Measurements from ENCODE around the gene SYT13. TPM values are rescaled to one million over a fixed set of nuclear protein-coding genes. Genes with fewer than 3 reads are reported as not detected.

The SYT13 gene
- total RNA-seq, 4 donors from 2014 or later: 0.03 to 1.6 TPM; not detected in 2

- 85 to 92% methylated on average over 8 of the region's 8 CpGs for WGBS, 2 donors
- intact Hi-C loops (cut with DNase I; ENCODE audit: low total_unique reads): no loop called here
- no peak overlapping the region for H3K4me3 ChIP-seq (ENCODE audit: low read depth, poor library complexity, severe bottlenecking)
- TF ChIP-seq CTCF (IDR thresholded peaks at IDR 0.05) (no peak), POLR2A (IDR thresholded peaks at IDR 0.05) (no peak)
- no peak for DNase-seq (ENCODE audit: low spot score in 2 of 2)
Measured at GRCh38 chr11:45245218-45246045, 40.7 kb downstream of the SYT13 start.

- WGBS, 2 donors: 76 to 91% methylated on average over 8 to 12 of the region's 12 CpGs
Measured at GRCh38 chr11:45243967-45244366, 42.2 kb downstream of the SYT13 start.

GRCh38 chr11:45239733-45240132, 46.4 kb downstream of the SYT13 start:
- DNase-seq (ENCODE audit: low spot score in 2 of 2): no peak
- intact Hi-C loops (cut with DNase I; ENCODE audit: low total_unique reads): no loop called here
- TF ChIP-seq POLR2A (IDR thresholded peaks at IDR 0.05) (no peak), CTCF (IDR thresholded peaks at IDR 0.05) (no peak)
- WGBS, 2 donors: 100% methylated on average over 1 of the region's 1 CpG
- no peak overlapping the region for H3K4me3 ChIP-seq (ENCODE audit: low read depth, poor library complexity, severe bottlenecking)

More at GRCh38 chr11:45243967-45244366, 42.2 kb downstream of the SYT13 start:
- intact Hi-C loops (cut with DNase I; ENCODE audit: low total_unique reads): no loop called here
- DNase-seq (ENCODE audit: low spot score in 2 of 2): no peak
- no peak overlapping the region for H3K4me3 ChIP-seq (ENCODE audit: low read depth, poor library complexity, severe bottlenecking)
- TF ChIP-seq POLR2A (IDR thresholded peaks at IDR 0.05) (no peak), CTCF (IDR thresholded peaks at IDR 0.05) (no peak)

- H3K4me3 ChIP-seq (ENCODE audit: low read depth, poor library complexity, severe bottlenecking): no peak overlapping the region
- intact Hi-C loops (cut with DNase I; ENCODE audit: low total_unique reads): no loop called here
- TF ChIP-seq CTCF (IDR thresholded peaks at IDR 0.05) (no peak), POLR2A (IDR thresholded peaks at IDR 0.05) (no peak)
- 79 to 82% methylated on average over 3 of the region's 3 CpGs for WGBS, 2 donors
- DNase-seq (ENCODE audit: low spot score in 2 of 2): no peak
Measured at GRCh38 chr11:45238724-45239123, 47.4 kb downstream of the SYT13 start.

GRCh38 chr11:45237711-45238315, 48.3 kb downstream of the SYT13 start:
- TF ChIP-seq POLR2A (IDR thresholded peaks at IDR 0.05) (no peak), CTCF (IDR thresholded peaks at IDR 0.05) (no peak)
- intact Hi-C loops (cut with DNase I; ENCODE audit: low total_unique reads): no loop called here
- DNase-seq (ENCODE audit: low spot score in 2 of 2): no peak
- WGBS, 2 donors: 35 to 46% methylated on average over 4 of the region's 4 CpGs
- H3K4me3 ChIP-seq (ENCODE audit: low read depth, poor library complexity, severe bottlenecking): no peak overlapping the region
